ENCODE data around the gene ACSM2B.
"Not testable (repeated sequence)": the region's sequence is repeated elsewhere in the genome, so short reads cannot be mapped to it uniquely, and the experiment has no call there.

- not testable (repeated sequence) for TF ChIP-seq EZH2 (IDR thresholded peaks at IDR 0.05; ENCODE audit: borderline replicate concordance, low read length)
- TF ChIP-seq, protein P1, sequence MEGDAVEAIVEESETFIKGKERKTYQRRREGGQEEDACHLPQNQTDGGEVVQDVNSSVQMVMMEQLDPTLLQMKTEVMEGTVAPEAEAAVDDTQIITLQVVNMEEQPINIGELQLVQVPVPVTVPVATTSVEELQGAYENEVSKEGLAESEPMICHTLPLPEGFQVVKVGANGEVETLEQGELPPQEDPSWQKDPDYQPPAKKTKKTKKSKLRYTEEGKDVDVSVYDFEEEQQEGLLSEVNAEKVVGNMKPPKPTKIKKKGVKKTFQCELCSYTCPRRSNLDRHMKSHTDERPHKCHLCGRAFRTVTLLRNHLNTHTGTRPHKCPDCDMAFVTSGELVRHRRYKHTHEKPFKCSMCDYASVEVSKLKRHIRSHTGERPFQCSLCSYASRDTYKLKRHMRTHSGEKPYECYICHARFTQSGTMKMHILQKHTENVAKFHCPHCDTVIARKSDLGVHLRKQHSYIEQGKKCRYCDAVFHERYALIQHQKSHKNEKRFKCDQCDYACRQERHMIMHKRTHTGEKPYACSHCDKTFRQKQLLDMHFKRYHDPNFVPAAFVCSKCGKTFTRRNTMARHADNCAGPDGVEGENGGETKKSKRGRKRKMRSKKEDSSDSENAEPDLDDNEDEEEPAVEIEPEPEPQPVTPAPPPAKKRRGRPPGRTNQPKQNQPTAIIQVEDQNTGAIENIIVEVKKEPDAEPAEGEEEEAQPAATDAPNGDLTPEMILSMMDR (conservative IDR thresholded peaks at IDR 0.05 in 1 of 2, IDR thresholded peaks at IDR 0.05 in 1 of 2; ENCODE audit: extremely low read depth in 1 of 2, insufficient read depth in 1 of 2, low read depth in 1 of 2, low read length in 2 of 2): not testable (repeated sequence)
These were observed at the start of gene ACSM2B for GRCh38 chr16:20576145-20576544.

All from mammary epithelial cell (primary cell).